GM21526 (cell line): ENCODE measurements around the gene C9orf50.

Experiments
- ATAC-seq: cut with Tn5 transposase; IDR thresholded peaks from one replicate; pipeline ENCODE4 v1.9.1; 2021; ENCODE audit warnings: moderate library complexity; ENCODE audit not compliant: unreplicated experiment, low FRiP score

Gene C9orf50

GRCh38 chr9:129612815-129613519 lies 7.9 kb downstream of the C9orf50 start:
- ATAC-seq, result no peak

GRCh38 chr9:129612123-129612522 lies 8.8 kb downstream of the C9orf50 start:
- ATAC-seq, result no peak

- no peak for ATAC-seq
These were observed 9.5 kb downstream of the C9orf50 start for GRCh38 chr9:129611307-129611800.

GRCh38 chr9:129610473-129611306 lies 10.2 kb downstream of the C9orf50 start:
- ATAC-seq, result no peak

- ATAC-seq, result no peak
These were observed 10.8 kb downstream of the C9orf50 start for GRCh38 chr9:129610213-129610472.

GRCh38 chr9:129609486-129610212 lies 11.3 kb downstream of the C9orf50 start:
- ATAC-seq, result no peak

- ATAC-seq, result no peak
These were observed 12.1 kb downstream of the C9orf50 start for GRCh38 chr9:129608561-129609481.

GRCh38 chr9:129607027-129607387 lies 13.9 kb downstream of the C9orf50 start:
- no peak for ATAC-seq

GRCh38 chr9:129606161-129607026 lies 14.5 kb downstream of the C9orf50 start:
- no peak for ATAC-seq

GRCh38 chr9:129604766-129605163 lies 16.1 kb downstream of the C9orf50 start:
- ATAC-seq, result no peak

GRCh38 chr9:129604056-129604765 lies 16.7 kb downstream of the C9orf50 start:
- no peak for ATAC-seq

- no peak for ATAC-seq
These were observed 18.1 kb downstream of the C9orf50 start for GRCh38 chr9:129602598-129603415.

GRCh38 chr9:129601082-129601674 lies 19.7 kb downstream of the C9orf50 start:
- no peak for ATAC-seq

- ATAC-seq, result no peak
These were observed 22.8 kb downstream of the C9orf50 start for GRCh38 chr9:129598089-129598596.

GRCh38 chr9:129597355-129598088 lies 23.4 kb downstream of the C9orf50 start:
- ATAC-seq, result no peak

GRCh38 chr9:129596541-129597331 lies 24.2 kb downstream of the C9orf50 start:
- ATAC-seq, result no peak
